Kidney (tissue), 14 donors: ENCODE data around the gene JTB. TPM values are rescaled to one million over a fixed set of nuclear protein-coding genes. Genes with fewer than 3 reads are reported as not detected.

Source experiments
- DNase-seq, 5 donors: peaks; one replicate each; pipeline ENCODE4 v3.0.0-alpha.2; 2013 to 2020
- FAIRE-seq: peaks from 2 replicates; lab custom pipeline; 2012; peaks lifted over from hg19 to GRCh38; lab: Jason Lieb, UNC
- H3K27ac ChIP-seq, 2 donors: one replicate each; pipeline ENCODE4 v1.7.0; 2013; ENCODE audit warnings: low read depth in 2 of 2, low read length in 2 of 2, inconsistent platforms in 1 of 2
- H3K27me3 ChIP-seq: one replicate; pipeline ENCODE4 v1.7.1; 2013; ENCODE audit warnings: low read length, inconsistent platforms; ENCODE audit not compliant: control insufficient read depth, insufficient read depth
- H3K36me3 ChIP-seq, 3 donors: one replicate each; pipeline versions ENCODE4 v1.7.0 to v1.7.1; 2013; ENCODE audit warnings: low read length in 3 of 3, control low read depth in 1 of 3, inconsistent platforms in 1 of 3; ENCODE audit not compliant: insufficient read depth in 3 of 3, control insufficient read depth in 2 of 3
- H3K4me1 ChIP-seq, 3 donors: one replicate each; pipeline versions ENCODE4 v1.7.0 to v1.7.1; 2013; ENCODE audit warnings: low read length in 3 of 3, inconsistent platforms in 1 of 3, low read depth in 1 of 3; ENCODE audit not compliant: control insufficient read depth in 2 of 3, insufficient read depth in 2 of 3
- H3K4me3 ChIP-seq, 3 donors: one replicate each; pipeline versions ENCODE4 v1.7.0 to v1.8.1; 2013; ENCODE audit warnings: low read length in 3 of 3, control low read depth in 1 of 3, inconsistent platforms in 1 of 3
- H3K9ac ChIP-seq, 3 donors: one replicate each; pipeline versions ENCODE4 v1.7.0 to v1.7.1; 2013; ENCODE audit warnings: low read length in 3 of 3, control low read depth in 1 of 3, inconsistent platforms in 1 of 3
- H3K9me3 ChIP-seq, 3 donors: one replicate each; pipeline versions ENCODE4 v1.7.0 to v1.7.1; 2013; ENCODE audit warnings: low read length in 3 of 3, control low read depth in 1 of 3, inconsistent platforms in 1 of 3; ENCODE audit not compliant: control insufficient read depth in 2 of 3, insufficient read depth in 1 of 3
- intact Hi-C: fragments of 100-400 bp; cut with DNase I; formaldehyde crosslinking; loops from one replicate; pipeline ENCODE4 v1.11.1; 2022
- polyA plus RNA-seq: library from polyadenylated mRNA; stranded (reverse); fragments of 350-450 nt; fragmentation: Illumina TruSeq; extraction: RNeasy Lipid Tissue Mini Kit (QIAGEN cat#74804); gene quantifications from one replicate; pipeline ENCODE4 v1.2.3, GENCODE V29; 2014; ENCODE audit warnings: low read depth, low replicate concordance; ENCODE audit not compliant: insufficient read depth
- total RNA-seq: library from RNA; stranded (reverse); fragmentation: NEBNext Ultra II Directional; extraction: Animal tissue kit (Norgen Biotek cat#: 25700); gene quantifications from one replicate; pipeline ENCODE4 v1.2.1, GENCODE V29; 2021
- TF ChIP-seq, protein P1 (sequence below): IDR thresholded peaks from 3 replicates; pipeline ENCODE4 v1.5.1; 2012; ENCODE audit warnings: mild to moderate bottlenecking, moderate library complexity, borderline replicate concordance; ENCODE audit not compliant: insufficient read depth; ENCODE audit errors: extremely low read depth
- donor health status: control.
- donor health status: control.
- donor health status: control.
- donor health status: control.
- donor health status: control.
- donor health status: DM: yes; HTN: yes; CAD: no.
- donor health status: Normal renal cell carcinoma (clear cell type).

Gene JTB
- total and polyA plus RNA-seq, 2 donors from 2014 or later, result 97.0 to 188 TPM

DNA sequence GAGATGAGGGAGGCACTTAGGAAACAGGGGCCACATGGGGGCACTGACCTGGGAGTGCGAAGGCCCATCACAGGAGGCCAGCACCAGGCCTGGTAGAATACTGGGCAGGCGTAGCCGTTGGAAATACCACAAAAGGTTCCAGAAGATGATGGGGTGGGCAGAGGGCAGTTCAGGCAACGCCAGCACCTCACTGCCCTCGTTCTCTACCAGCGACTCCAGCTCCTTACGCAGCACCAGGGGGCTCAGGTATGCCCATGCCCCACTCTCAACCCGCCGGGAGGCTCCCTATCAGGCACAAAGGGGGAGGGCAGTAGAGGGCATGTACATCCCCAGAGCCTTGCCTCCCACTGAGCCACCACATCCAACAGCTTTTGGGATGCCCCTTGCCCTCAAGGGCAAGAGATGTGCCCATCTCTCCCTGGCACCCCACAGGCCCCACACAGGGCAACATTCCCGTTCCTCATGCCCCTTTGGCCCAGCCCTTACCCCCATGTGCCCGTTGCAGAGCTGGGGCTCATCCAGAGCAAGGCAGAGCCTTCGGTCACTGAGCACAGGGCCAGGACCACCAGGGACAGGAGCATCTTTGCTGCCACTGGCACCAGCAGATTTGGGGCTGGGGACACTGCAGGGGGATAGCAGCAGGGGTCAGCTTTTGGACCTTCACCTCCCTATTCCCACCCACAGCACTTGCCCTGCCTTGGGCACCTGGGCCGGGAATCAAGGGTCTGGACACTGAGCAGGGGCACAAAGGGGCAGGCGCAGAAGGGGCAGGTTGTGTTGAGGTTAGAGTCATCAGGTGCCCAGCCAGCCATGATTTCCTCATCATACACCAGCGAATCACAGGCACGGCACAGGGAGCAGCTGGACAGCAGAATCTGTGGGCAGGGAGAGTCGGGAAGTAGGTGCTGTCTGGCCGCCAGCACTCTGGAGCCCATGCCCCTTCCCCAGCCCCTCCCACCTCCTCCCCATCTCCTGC, 45.0 kb downstream of the JTB start:
- H3K27me3 ChIP-seq, result no peaks in the 10 kb centered on the region
- TF ChIP-seq, protein P1, sequence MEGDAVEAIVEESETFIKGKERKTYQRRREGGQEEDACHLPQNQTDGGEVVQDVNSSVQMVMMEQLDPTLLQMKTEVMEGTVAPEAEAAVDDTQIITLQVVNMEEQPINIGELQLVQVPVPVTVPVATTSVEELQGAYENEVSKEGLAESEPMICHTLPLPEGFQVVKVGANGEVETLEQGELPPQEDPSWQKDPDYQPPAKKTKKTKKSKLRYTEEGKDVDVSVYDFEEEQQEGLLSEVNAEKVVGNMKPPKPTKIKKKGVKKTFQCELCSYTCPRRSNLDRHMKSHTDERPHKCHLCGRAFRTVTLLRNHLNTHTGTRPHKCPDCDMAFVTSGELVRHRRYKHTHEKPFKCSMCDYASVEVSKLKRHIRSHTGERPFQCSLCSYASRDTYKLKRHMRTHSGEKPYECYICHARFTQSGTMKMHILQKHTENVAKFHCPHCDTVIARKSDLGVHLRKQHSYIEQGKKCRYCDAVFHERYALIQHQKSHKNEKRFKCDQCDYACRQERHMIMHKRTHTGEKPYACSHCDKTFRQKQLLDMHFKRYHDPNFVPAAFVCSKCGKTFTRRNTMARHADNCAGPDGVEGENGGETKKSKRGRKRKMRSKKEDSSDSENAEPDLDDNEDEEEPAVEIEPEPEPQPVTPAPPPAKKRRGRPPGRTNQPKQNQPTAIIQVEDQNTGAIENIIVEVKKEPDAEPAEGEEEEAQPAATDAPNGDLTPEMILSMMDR, result no peak
- no peak overlapping the region for H3K27ac ChIP-seq
- intact Hi-C loops, result no loop called here
- peaks cover 0 to 50% (median 25%) of the 10 kb centered on the region in 3 donors for H3K36me3 ChIP-seq
- DNase-seq (peak in 1 of 5 donors; percentile 57), FAIRE-seq (no peak)
- no peak overlapping the region for H3K9ac ChIP-seq
- no peaks in the 10 kb centered on the region for H3K9me3 ChIP-seq
- peaks cover 0 to 5% (median 0%) of the 10 kb centered on the region in 3 donors for H3K4me1 ChIP-seq
- H3K4me3 ChIP-seq, result no peak overlapping the region

DNA sequence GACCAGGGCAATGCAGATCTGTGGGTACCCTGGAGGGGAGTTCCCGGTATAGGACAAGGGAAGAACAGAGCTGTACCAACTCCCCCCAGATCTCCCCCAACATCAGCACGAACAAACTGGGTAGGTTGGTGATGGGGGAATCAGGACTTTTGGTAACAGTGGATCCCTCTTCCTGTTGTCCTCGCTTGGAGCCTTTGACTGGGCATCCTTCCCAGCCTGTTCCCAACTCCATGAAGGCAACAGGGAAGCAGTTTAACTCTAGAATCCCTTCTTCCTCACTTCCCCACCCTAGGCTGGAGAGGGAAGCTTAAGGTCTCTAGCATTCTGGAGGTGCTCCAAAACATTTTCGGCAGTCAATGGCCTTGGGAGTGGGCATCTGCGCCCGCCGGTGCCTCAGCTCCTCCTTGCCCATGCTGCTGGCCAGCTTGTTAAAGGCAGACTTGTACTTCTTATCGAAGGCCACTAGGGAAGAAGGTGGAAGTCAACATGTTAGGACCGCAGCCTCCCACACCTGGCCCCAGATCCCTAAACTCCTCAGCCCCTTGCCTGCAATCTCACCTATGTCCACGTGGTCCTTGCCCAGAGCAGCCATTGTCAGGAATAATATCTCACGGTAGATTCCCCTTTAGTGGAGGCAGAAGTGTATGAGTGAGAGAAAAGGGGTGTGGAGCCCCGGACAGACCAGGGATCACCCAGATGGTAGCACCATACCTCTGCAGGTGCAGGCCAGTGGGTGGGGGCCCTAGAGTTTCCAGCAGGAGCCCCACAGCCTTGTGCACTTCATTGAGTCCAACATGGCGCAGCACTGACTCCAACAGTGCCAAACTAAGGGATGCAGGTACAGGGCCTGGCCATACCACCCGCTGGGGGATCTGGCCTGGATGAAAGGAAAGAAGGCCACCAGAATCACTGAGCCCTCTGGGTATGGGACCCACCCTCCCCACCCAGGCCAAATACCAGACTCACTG, 47.2 kb downstream of the JTB start:
- H3K9ac ChIP-seq, result no peak overlapping the region
- no peak overlapping the region for H3K4me3 ChIP-seq
- intact Hi-C loops, result no loop called here
- peaks cover 0 to 30% (median 7%) of the 10 kb centered on the region in 3 donors for H3K36me3 ChIP-seq
- DNase-seq (peak in 1 of 5 donors; percentile 39), FAIRE-seq (no peak)
- H3K9me3 ChIP-seq, result no peaks in the 10 kb centered on the region
- H3K4me1 ChIP-seq, result peaks cover 0 to 5% (median 0%) of the 10 kb centered on the region in 3 donors
- no peaks in the 10 kb centered on the region for H3K27me3 ChIP-seq
- no peak overlapping the region for H3K27ac ChIP-seq
- TF ChIP-seq, protein P1, result no peak

DNA sequence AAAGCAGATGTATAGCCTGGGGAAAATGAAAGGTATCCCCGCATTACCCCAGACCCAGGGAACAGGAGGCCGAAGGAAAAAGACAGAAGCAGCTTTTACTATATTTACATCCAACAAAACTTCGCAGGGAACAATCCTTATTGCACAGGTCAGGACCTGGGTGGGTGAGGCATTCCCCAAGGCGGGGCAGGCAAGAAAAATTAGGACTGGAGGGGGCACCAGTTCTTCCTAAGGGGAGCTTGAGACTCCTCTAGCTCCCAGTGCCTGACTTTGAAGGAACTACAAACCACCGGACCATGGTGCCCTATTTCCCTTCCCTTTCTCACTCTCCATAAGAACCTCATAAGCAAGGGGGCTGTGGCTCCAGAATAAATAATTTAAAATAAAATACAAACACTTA, 48.0 kb downstream of the JTB start:
- no peak overlapping the region for H3K9ac ChIP-seq

More for the DNA sequence above, 48.0 kb downstream of the JTB start:
- Histone ChIP-seq H3K27ac (no peak overlapping the region), H3K4me3 (no peak overlapping the region), H3K9me3 (no peaks in the 10 kb centered on the region), H3K4me1 (peaks cover 0 to 5% (median 0%) of the 10 kb centered on the region in 3 donors), H3K36me3 (peaks cover 0 to 27% (median 7%) of the 10 kb centered on the region in 3 donors), H3K27me3 (no peaks in the 10 kb centered on the region)
- TF ChIP-seq, protein P1, result no peak
- intact Hi-C loops, result no loop called here
- FAIRE-seq, result no peak
- DNase-seq, result peak in 1 of 5 donors; percentile 3
